Gastroesophageal sphincter (tissue), 4 donors: Measurements from ENCODE around the gene TANC1. TPM values are rescaled to one million over a fixed set of nuclear protein-coding genes. Genes with fewer than 3 reads are reported as not detected.
A peak's percentile ranks its signal among the peaks of the same experiment; 100 is the strongest.
"Not testable (repeated sequence)": the region's sequence is repeated elsewhere in the genome, so short reads cannot be mapped to it uniquely, and the experiment has no call there.

Source experiments
- ATAC-seq: fragments of 150-250 bp; one replicate; pipeline ENCODE4 v1.9.1; 2016; ENCODE audit warnings: mild to moderate bottlenecking, moderate library complexity
- H3K27ac ChIP-seq, 4 donors: fragments of 200-600 bp; sonication (generic) in 3 of 4; 1 replicate in 3 of 4; 2 replicates in 1 of 4; pipeline ENCODE4 v1.5.1; 2016 to 2019
- H3K27me3 ChIP-seq: fragments of 200-600 bp; sonication (generic); one replicate; pipeline ENCODE4 v1.5.1; 2019
- H3K36me3 ChIP-seq, 2 donors: fragments of 200-600 bp; sonication (generic); one replicate each; pipeline ENCODE4 v1.5.1; 2019; ENCODE audit warnings: control low read depth in 1 of 2
- H3K4me1 ChIP-seq, 3 donors: fragments of 200-600 bp; sonication (generic); 1 replicate in 2 of 3; 2 replicates in 1 of 3; pipeline ENCODE4 v1.5.1; 2016 to 2019; ENCODE audit warnings: control low read depth in 2 of 3
- H3K4me3 ChIP-seq, 2 donors: fragments of 200-600 bp; sonication (generic); one replicate each; pipeline ENCODE4 v1.5.1; 2019; ENCODE audit warnings: mild to moderate bottlenecking in 1 of 2, moderate library complexity in 1 of 2
- H3K9me3 ChIP-seq, 3 donors: fragments of 200-600 bp; sonication (generic); one replicate each; pipeline ENCODE4 v1.5.1; 2017 to 2019; ENCODE audit warnings: control low read depth in 2 of 3
- CTCF ChIP-seq, 4 experiments: fragments of 200-600 bp in 2 of 4; fragments of 450-650 bp in 2 of 4; sonication (generic) in 1 of 4; IDR thresholded peaks; one replicate each; pipeline ENCODE4 v1.5.1; 2017 to 2019; ENCODE audit warnings: antibody characterized with exemption in 4 of 4, mild to moderate bottlenecking in 2 of 4, moderate library complexity in 2 of 4
- EP300 ChIP-seq: sonication (generic); formaldehyde crosslinking; IDR thresholded peaks from one replicate; pipeline ENCODE4 v1.6.1; 2017; ENCODE audit warnings: antibody characterized with exemption, mild to moderate bottlenecking
- POLR2A ChIP-seq, 2 donors: fragments of 450-650 bp; IDR thresholded peaks; one replicate each; pipeline ENCODE4 v1.6.1; 2017; ENCODE audit warnings: antibody characterized with exemption in 2 of 2, mild to moderate bottlenecking in 2 of 2, moderate library complexity in 1 of 2
- POLR2AphosphoS5 ChIP-seq: sonication (generic); formaldehyde crosslinking; IDR thresholded peaks from one replicate; pipeline ENCODE4 v1.6.1; 2017; ENCODE audit warnings: antibody characterized with exemption
- WGBS, 2 donors: methylation state at CpG; one replicate each; pipeline ENCODE4 v1.1.5; 2018; ENCODE audit warnings: low coverage in 1 of 2; 5-methylcytosine and 5-hydroxymethylcytosine counted together
- total RNA-seq, 4 donors: library from RNA; depleted of rRNA; stranded (reverse); fragments of >200 nt; gene quantifications; one replicate each; pipeline ENCODE4 v1.1.0, GENCODE V29; 2016

TANC1 gene
- total RNA-seq, 4 donors from 2014 or later: 37.4 to 66.5 (median 46.0) TPM

- Histone ChIP-seq H3K36me3 (no peaks in the 10 kb centered on the region), H3K27ac (no peak overlapping the region), H3K4me1 (peaks cover 8 to 51% (median 9%) of the 10 kb centered on the region in 3 donors), H3K27me3 (no peaks in the 10 kb centered on the region), H3K4me3 (no peak overlapping the region), H3K9me3 (no peaks in the 10 kb centered on the region)
- TF ChIP-seq CTCF (IDR thresholded peaks at IDR 0.05): no peak
- no peak for TF ChIP-seq EP300
- TF ChIP-seq POLR2A (IDR thresholded peaks at IDR 0.05): no peak
- TF ChIP-seq POLR2AphosphoS5: no peak
- ATAC-seq: no peak
- WGBS, 2 donors: 96 to 98% methylated on average over 5 of the region's 7 CpGs
Observed at GRCh38 chr2:159034713-159035112, 66.3 kb downstream of the TANC1 start.

GRCh38 chr2:159035790-159036411, 67.5 kb downstream of the TANC1 start:
- WGBS, 2 donors: 80 to 87% methylated on average over 2 to 9 of the region's 10 CpGs
- H3K4me1 ChIP-seq: peaks cover 4 to 39% (median 5%) of the 10 kb centered on the region in 3 donors
- TF ChIP-seq POLR2A (IDR thresholded peaks at IDR 0.05): no peak
- TF ChIP-seq POLR2AphosphoS5: no peak
- peak in 3 of 4 experiments; percentile 23 to 35 (median 28) for TF ChIP-seq CTCF (IDR thresholded peaks at IDR 0.05)
- no peaks in the 10 kb centered on the region for H3K27me3 ChIP-seq
- peaks cover 0 to under 1% of the 10 kb centered on the region in 2 donors for H3K36me3 ChIP-seq
- no peak for ATAC-seq
- no peak overlapping the region for H3K4me3 ChIP-seq
- no peak overlapping the region for H3K27ac ChIP-seq
- peaks cover 0 to under 1% (median 0%) of the 10 kb centered on the region in 3 donors for H3K9me3 ChIP-seq

GRCh38 chr2:159036461-159036860, 68.0 kb downstream of the TANC1 start:
- H3K4me1 ChIP-seq: peaks cover 0 to 33% (median 0%) of the 10 kb centered on the region in 3 donors
- not testable (repeated sequence) for H3K27me3 ChIP-seq, ATAC-seq, H3K36me3 ChIP-seq, H3K27ac ChIP-seq, H3K9me3 ChIP-seq, H3K4me3 ChIP-seq
- 84% methylated on average over 3 of the region's 3 CpGs; no CpG with 5 or more reads in 1 of the 2 donors for WGBS, 2 donors

- H3K27ac ChIP-seq, H3K27me3 ChIP-seq, ATAC-seq, H3K36me3 ChIP-seq, H3K9me3 ChIP-seq, H3K4me3 ChIP-seq: not testable (repeated sequence)
- H3K4me1 ChIP-seq: peaks cover 0 to 36% (median 0%) of the 10 kb centered on the region in 3 donors
- 100% methylated on average over 1 of the region's 11 CpGs; no CpG with 5 or more reads in 1 of the 2 donors for WGBS, 2 donors
Observed at GRCh38 chr2:159041328-159041727, 72.9 kb downstream of the TANC1 start.

GRCh38 chr2:159042115-159042850, 73.8 kb downstream of the TANC1 start:
- ATAC-seq: no peak
- TF ChIP-seq EP300: no peak
- no peak for TF ChIP-seq POLR2A (IDR thresholded peaks at IDR 0.05)
- TF ChIP-seq CTCF (IDR thresholded peaks at IDR 0.05): no peak
- TF ChIP-seq POLR2AphosphoS5: no peak
- 95 to 100% methylated on average over 2 to 7 of the region's 13 CpGs for WGBS, 2 donors
- peaks cover 0 to 9% of the 10 kb centered on the region in 2 donors for H3K36me3 ChIP-seq
- no peaks in the 10 kb centered on the region for H3K27me3 ChIP-seq
- peaks cover 0 to 7% (median 0%) of the 10 kb centered on the region in 3 donors for H3K9me3 ChIP-seq
- no peak overlapping the region for H3K4me3 ChIP-seq
- peaks cover 0 to 44% (median 0%) of the 10 kb centered on the region in 3 donors for H3K4me1 ChIP-seq
- H3K27ac ChIP-seq: no peak overlapping the region

GRCh38 chr2:159043710-159044109, 75.3 kb downstream of the TANC1 start:
- Histone ChIP-seq H3K9me3 (peaks cover 0 to 7% (median 0%) of the 10 kb centered on the region in 3 donors), H3K4me3 (no peak overlapping the region), H3K27me3 (no peaks in the 10 kb centered on the region), H3K36me3 (peaks cover 0 to 9% of the 10 kb centered on the region in 2 donors), H3K4me1 (peaks cover 0 to 53% (median 0%) of the 10 kb centered on the region in 3 donors), H3K27ac (no peak overlapping the region)
- 90 to 95% methylated on average over 4 to 5 of the region's 5 CpGs for WGBS, 2 donors
- ATAC-seq: no peak
- TF ChIP-seq CTCF (IDR thresholded peaks at IDR 0.05): no peak
- no peak for TF ChIP-seq POLR2AphosphoS5
- TF ChIP-seq POLR2A (IDR thresholded peaks at IDR 0.05): no peak
- no peak for TF ChIP-seq EP300
